ENCODE data around the gene SNX30. TPM values are rescaled to one million over a fixed set of nuclear protein-coding genes. Genes with fewer than 3 reads are reported as not detected.
A peak's percentile ranks its signal among the peaks of the same experiment; 100 is the strongest.

Gene SNX30
- polyA plus RNA-seq, 5 donors, result 22.9 to 35.3 (median 27.9) TPM

GRCh38 chr9:112780450-112781036 is 30.0 kb downstream of the SNX30 start:
- no peak for DNase-seq

GRCh38 chr9:112782218-112782617 is 31.7 kb downstream of the SNX30 start:
- no peak for DNase-seq

DNA sequence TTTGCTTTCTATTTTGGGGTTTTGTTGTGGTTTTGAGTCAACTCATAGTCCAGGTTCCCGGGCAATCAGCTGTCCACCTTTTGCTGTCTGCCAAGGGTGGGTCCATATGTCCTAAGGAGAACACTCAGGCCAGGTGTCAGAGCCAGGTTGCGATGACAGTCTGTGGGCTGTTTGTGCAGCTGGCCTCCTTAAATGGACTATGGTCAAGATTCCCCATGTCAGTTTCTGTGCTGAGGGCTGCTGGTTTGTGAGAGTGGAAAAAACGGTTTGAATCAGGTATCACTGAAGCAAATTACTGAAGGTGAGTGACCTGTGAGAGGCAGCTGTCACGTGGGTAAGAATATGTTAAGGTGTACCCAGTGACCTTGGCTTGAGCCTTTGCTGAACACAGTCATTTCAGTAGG is 33.0 kb downstream of the SNX30 start:
- no peak for DNase-seq

DNA sequence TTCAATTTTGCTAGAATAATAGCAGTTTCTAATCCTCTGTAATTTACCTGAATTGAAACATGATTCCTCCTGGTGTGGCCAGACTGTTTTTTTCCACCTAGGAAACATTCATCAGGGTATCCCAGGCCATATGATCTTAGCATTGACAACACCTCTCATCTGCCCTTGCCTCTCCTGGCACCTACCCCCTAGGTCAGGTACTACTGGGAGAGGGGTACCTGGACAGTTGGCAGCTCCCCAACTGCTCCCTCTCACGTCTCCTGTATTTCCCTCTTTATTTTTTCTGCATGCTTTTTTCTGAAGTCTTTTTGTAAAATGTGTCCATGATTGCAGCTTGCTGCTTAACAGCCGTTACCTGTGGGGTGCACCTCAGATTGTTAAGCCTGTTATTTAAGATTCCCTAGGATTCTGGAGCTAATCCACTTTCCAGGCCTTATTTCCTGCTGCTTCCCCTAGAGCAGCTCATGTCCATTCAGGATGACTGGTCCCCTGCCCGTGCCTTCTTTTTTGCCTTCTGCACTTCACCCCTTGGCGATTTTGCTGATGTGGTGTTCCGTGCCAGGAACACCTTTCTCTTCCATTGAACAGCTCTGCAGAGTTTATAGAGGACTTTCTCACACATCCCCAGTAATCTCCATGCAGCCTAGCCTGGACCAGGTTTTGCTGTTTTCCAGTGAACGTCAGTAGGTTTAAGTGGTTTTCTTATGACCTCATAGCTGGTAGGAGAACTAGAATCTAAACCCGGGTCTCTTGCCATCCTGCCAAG is 33.6 kb downstream of the SNX30 start:
- peak in 1 of 2 donors; percentile 25 for DNase-seq

DNA sequence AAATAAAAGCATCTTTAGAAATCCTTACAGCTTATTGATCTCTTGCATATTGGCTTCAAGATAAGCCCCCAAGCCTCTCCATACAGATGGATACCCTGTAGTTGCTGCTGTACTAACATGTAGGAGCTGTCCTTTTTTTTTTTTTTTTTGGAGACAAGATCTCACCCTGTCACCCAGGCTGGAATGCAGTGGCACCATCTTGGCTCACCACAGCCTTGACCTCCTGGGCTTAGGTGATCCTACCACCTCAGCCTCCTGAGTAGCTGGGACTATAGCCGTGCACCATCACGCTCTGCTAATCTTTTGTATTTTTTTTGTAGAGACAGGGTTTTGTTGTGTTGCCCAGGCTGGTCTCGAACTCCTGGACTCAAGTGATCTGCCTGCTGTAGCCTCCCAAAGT is 35.4 kb downstream of the SNX30 start:
- DNase-seq, result no peak

DNA sequence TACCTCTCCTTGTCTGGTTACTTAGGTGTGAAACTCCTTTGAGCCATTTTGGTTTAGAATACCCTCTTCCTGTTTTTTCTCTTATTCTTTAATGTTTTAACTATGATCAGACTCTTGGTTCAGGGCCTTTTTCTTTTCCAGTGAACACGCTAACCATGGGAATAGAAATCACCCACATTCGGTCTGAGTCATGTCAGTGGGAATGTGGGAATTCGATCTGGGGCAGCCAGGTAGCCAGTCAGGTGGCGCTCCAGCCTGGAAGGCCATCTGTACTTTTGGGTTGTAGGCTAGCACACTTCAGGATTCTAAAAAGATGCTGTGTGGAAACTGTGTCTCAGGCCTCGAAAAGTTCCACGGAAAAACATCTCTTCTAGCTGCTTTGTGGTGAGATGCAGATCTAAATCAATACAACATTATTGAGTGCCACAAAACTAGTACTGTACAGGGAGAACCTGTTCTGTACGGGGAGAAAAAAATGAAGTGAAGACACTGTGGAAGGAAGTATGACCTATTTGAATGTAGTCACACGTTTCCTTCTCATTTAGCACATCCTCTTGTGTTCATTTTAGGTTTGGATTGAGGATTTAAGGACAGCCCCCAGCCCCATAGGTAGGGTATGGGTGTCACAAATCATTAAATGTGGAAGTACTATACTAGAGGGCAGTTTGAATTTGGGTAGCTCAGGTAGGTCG is 36.4 kb downstream of the SNX30 start:
- DNase-seq, result no peak

DNA sequence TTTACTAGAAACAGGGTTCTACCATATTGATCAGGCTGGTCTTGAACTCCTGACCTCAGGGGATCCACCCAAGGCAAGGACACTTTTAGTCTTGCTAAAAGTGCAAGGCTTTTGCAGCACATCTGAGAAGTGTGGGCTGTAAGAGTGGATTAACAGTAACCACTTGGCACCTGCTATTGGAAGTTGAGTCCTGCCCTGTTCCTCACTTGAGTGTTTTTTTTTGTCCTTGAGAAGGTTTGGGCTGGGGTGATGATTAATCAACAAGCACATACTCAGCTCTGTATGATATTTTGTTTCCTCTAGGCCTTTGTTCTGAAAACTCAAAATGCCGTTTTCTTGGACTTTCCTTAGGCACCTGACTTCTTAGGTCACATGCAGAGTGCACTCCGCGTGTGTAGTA is 37.4 kb downstream of the SNX30 start:
- no peak for DNase-seq

GRCh38 chr9:112789473-112789872 is 38.9 kb downstream of the SNX30 start:
- no peak for DNase-seq

- no peak for DNase-seq
Observed at GRCh38 chr9:112789891-112790774, 39.6 kb downstream of the SNX30 start.

GRCh38 chr9:112792670-112793069 is 42.1 kb downstream of the SNX30 start:
- DNase-seq, result no peak

DNA sequence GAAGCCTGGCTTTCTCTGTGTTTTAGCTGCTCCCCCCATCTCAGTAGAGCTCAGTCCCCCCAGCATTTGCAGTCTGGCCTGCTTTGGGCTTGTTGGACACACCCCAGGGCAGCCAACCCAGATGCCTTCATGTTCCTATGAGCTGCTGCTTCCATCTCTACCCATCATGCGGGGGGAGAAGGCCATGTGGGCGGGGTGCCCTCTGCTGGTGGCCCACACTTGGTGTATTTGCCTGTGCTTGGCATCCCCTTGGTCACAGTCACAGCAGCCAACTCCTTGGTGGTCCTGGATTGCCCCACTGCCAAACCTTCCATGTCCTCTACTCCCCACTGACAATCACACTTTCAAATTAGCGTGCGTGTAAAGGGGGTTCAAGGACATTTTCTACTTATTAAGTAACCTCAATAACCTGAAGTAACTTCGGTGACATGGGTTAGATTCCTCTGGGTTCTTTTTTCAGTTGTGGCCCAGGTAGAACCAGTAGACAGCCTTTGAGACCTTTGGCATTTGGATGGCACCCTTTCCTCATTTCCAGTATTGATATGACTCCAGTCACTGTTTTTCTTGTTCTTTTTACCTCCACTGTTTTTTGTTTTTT is 42.8 kb downstream of the SNX30 start:
- DNase-seq, result no peak

- no peak for DNase-seq
Observed at GRCh38 chr9:112794731-112795130, 44.2 kb downstream of the SNX30 start.

GRCh38 chr9:112795921-112796320 is 45.4 kb downstream of the SNX30 start:
- no peak for DNase-seq

GRCh38 chr9:112796485-112796884 is 45.9 kb downstream of the SNX30 start:
- no peak for DNase-seq

DNA sequence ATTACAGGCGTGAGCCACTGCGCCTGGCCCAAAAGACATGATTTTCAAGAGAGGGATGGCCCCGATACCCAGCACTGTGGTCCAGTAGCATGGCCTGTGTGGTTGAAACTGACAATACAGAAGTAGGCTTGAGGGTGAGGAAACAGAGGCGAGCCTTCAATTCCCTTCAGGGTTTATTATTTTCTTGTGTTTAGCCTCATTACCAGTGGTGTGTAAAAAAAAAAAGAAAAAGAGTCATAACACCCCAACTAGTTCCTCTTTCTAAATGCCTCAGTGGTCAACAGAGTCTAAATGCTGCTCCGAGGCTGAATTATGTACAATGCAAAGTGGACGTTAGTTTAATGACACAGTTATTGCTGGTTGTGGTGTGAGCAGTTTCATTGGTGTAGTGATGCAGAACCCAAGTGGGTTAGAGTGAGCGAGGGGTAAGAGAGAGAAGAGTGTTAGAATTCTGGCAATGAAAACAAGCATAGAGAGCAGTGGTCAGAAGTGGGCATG is 58.8 kb downstream of the SNX30 start:
- no peak for DNase-seq

GRCh38 chr9:112809906-112810305 is 59.3 kb downstream of the SNX30 start:
- DNase-seq, result no peak

DNA sequence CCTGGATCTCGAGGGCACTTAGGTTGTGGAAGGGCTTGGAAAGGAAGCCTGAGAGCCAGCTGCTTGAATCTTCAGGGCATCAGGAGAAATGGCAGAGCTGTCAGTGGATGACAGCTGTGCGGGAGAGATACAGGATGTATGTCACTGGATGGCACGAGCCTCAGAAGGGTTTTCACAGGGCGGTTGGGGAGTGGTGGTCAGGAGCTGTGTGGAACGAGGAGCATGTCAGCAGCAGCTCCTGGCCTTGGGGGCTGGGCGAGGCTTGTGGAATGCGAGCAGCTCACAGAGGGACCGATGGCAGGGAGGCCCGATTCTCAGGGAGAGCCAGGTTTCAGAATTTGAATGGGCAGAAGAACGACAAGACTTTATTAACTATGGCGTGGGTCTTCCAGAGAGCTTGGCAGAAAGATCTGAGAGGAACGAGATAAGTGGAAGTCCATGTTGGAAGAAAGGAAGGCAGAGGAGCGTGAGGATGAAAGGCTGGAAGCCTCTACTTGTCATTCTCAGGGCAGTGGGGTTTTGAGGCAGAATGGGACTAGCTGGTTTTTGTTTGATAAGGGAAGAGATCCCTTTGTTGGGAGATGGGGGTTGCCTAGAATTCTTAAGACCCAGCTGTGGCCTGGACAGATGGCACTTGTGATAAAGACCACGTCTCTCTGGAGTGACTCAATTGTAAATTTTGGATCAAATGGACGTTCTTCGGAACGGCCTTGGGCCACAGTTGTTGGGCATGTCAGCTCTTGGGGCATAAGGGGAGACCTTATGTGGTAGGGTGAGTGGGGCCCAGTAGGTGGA is 60.3 kb downstream of the SNX30 start:
- DNase-seq, result no peak

- no peak for DNase-seq
Observed at GRCh38 chr9:112811518-112811917, 61.0 kb downstream of the SNX30 start.

DNA sequence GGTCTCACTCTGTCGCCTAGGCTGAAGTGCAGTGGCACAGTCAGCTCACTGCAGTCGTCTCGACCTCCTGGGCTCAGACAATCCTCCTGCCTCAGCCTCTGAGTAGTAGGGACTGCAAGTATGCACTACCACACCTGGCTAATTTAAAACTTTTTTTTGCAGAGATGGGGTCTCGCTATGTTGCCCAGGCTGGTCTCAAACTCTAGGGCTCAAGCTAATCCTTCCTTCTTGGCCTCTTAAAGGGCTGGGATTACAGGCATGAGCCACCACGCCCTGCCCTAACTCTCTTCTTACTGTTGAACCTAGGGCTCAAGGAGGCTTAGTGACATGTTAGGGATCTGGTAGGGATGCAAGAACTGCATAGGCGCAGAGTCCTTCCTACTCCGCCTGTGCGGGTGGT is 65.3 kb downstream of the SNX30 start:
- DNase-seq, result no peak

GRCh38 chr9:112817860-112818203 is 67.3 kb downstream of the SNX30 start:
- DNase-seq, result no peak
